ENCODE data around the gene PRKCA. TPM values are rescaled to one million over a fixed set of nuclear protein-coding genes. Genes with fewer than 3 reads are reported as not detected.
A peak's percentile ranks its signal among the peaks of the same experiment; 100 is the strongest.

Gene PRKCA
- total and polyA plus RNA-seq, 2 experiments from 2014 or later = 6.4 to 35.4 TPM

DNA sequence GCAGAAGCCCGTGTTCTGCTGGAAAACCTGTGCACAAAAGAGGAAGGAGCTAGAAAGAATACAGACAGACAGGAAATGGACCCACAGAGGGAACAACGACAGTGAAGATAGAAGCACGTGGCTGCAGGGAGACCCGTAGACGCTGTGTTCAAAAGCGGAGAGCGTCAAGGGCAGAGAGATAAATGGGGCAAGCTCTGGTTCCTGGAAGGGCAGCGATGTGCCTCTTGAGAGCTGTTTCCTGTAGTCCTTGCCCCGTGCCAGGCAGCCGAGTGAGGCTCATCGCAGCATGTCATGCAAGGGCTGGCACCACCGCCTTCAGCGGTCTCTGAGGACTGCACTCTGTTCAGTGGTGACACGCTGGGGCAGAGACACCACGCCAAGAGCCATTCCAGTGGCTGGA is 488.9 kb downstream of the PRKCA start:
- H3K27me3 Mint-ChIP-seq (ENCODE audit: insufficient read depth, low read depth, poor library complexity) = peaks cover 4% of the 10 kb centered on the region
- no peak for ATAC-seq

More for the DNA sequence above, 488.9 kb downstream of the PRKCA start:
- no peak overlapping the region for H3K4me3 ChIP-seq
- no peak overlapping the region for H2AFZ ChIP-seq
- H4K20me1 ChIP-seq (replicated peaks; ENCODE audit: insufficient read depth) = no peaks in the 10 kb centered on the region
- H3F3A ChIP-seq (replicated peaks; ENCODE audit: low read depth) = no peaks in the 10 kb centered on the region
- peaks cover 5% of the 10 kb centered on the region; the same call in 1 of the 2 replicates for H3K4me1 ChIP-seq (ENCODE audit: insufficient read depth)
- Mint-ChIP-seq H3K4me1 (peaks cover 9% of the 10 kb centered on the region), H3K9me3 (no peaks in the 10 kb centered on the region), H3K36me3 (ENCODE audit: low read depth) (no peaks in the 10 kb centered on the region; the same call in 2 of the 3 replicates), H3K4me3 (no peak overlapping the region), H3K27ac (peak overlapping the region; percentile 6; the same call in 1 of the 2 replicates)
- peak overlapping the region; percentile 69; the same call in 1 of the 2 replicates for H3K27ac ChIP-seq (ENCODE audit: low read depth)
- no peak for DNase-seq (ENCODE audit: low spot score)
- no peaks in the 10 kb centered on the region for H3K36me3 ChIP-seq (ENCODE audit: insufficient read depth)
- H3K27me3 ChIP-seq (ENCODE audit: insufficient read depth) = no peaks in the 10 kb centered on the region
- H3K9me2 ChIP-seq (ENCODE audit: insufficient read depth) = no peaks in the 10 kb centered on the region
- H3K4me2 ChIP-seq = no peak overlapping the region
- no peaks in the 10 kb centered on the region for H3K79me2 ChIP-seq (replicated peaks; ENCODE audit: insufficient read depth)
- no peak for TF ChIP-seq ZNF114 (CRISPR knock-in tag; IDR thresholded peaks at IDR 0.05)
- TF ChIP-seq, protein P1, sequence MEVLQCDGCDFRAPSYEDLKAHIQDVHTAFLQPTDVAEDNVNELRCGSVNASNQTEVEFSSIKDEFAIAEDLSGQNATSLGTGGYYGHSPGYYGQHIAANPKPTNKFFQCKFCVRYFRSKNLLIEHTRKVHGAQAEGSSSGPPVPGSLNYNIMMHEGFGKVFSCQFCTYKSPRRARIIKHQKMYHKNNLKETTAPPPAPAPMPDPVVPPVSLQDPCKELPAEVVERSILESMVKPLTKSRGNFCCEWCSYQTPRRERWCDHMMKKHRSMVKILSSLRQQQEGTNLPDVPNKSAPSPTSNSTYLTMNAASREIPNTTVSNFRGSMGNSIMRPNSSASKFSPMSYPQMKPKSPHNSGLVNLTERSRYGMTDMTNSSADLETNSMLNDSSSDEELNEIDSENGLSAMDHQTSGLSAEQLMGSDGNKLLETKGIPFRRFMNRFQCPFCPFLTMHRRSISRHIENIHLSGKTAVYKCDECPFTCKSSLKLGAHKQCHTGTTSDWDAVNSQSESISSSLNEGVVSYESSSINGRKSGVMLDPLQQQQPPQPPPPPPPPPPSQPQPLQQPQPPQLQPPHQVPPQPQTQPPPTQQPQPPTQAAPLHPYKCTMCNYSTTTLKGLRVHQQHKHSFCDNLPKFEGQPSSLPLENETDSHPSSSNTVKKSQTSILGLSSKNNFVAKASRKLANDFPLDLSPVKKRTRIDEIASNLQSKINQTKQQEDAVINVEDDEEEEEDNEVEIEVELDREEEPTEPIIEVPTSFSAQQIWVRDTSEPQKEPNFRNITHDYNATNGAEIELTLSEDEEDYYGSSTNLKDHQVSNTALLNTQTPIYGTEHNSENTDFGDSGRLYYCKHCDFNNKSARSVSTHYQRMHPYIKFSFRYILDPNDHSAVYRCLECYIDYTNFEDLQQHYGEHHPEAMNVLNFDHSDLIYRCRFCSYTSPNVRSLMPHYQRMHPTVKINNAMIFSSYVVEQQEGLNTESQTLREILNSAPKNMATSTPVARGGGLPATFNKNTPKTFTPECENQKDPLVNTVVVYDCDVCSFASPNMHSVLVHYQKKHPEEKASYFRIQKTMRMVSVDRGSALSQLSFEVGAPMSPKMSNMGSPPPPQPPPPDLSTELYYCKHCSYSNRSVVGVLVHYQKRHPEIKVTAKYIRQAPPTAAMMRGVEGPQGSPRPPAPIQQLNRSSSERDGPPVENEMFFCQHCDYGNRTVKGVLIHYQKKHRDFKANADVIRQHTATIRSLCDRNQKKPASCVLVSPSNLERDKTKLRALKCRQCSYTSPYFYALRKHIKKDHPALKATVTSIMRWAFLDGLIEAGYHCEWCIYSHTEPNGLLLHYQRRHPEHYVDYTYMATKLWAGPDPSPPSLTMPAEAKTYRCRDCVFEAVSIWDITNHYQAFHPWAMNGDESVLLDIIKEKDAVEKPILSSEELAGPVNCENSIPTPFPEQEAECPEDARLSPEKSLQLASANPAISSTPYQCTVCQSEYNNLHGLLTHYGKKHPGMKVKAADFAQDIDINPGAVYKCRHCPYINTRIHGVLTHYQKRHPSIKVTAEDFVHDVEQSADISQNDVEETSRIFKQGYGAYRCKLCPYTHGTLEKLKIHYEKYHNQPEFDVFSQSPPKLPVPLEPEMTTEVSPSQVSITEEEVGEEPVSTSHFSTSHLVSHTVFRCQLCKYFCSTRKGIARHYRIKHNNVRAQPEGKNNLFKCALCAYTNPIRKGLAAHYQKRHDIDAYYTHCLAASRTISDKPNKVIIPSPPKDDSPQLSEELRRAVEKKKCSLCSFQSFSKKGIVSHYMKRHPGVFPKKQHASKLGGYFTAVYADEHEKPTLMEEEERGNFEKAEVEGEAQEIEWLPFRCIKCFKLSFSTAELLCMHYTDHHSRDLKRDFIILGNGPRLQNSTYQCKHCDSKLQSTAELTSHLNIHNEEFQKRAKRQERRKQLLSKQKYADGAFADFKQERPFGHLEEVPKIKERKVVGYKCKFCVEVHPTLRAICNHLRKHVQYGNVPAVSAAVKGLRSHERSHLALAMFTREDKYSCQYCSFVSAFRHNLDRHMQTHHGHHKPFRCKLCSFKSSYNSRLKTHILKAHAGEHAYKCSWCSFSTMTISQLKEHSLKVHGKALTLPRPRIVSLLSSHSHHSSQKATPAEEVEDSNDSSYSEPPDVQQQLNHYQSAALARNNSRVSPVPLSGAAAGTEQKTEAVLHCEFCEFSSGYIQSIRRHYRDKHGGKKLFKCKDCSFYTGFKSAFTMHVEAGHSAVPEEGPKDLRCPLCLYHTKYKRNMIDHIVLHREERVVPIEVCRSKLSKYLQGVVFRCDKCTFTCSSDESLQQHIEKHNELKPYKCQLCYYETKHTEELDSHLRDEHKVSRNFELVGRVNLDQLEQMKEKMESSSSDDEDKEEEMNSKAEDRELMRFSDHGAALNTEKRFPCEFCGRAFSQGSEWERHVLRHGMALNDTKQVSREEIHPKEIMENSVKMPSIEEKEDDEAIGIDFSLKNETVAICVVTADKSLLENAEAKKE (CRISPR knock-in tag; IDR thresholded peaks at IDR 0.05) = no peak
- TF ChIP-seq NANOG (IDR thresholded peaks at IDR 0.05; ENCODE audit: borderline replicate concordance) = no peak
- no peak for TF ChIP-seq STAT1 (IDR thresholded peaks at IDR 0.05; ENCODE audit: unreplicated experiment)
- no peak for TF ChIP-seq EZH2 (IDR thresholded peaks at IDR 0.05; ENCODE audit: low read depth, unreplicated experiment)
- no peak for TF ChIP-seq ZNF331 (CRISPR knock-in tag; IDR thresholded peaks at IDR 0.05; ENCODE audit: low read depth)
- TF ChIP-seq, protein P2, sequence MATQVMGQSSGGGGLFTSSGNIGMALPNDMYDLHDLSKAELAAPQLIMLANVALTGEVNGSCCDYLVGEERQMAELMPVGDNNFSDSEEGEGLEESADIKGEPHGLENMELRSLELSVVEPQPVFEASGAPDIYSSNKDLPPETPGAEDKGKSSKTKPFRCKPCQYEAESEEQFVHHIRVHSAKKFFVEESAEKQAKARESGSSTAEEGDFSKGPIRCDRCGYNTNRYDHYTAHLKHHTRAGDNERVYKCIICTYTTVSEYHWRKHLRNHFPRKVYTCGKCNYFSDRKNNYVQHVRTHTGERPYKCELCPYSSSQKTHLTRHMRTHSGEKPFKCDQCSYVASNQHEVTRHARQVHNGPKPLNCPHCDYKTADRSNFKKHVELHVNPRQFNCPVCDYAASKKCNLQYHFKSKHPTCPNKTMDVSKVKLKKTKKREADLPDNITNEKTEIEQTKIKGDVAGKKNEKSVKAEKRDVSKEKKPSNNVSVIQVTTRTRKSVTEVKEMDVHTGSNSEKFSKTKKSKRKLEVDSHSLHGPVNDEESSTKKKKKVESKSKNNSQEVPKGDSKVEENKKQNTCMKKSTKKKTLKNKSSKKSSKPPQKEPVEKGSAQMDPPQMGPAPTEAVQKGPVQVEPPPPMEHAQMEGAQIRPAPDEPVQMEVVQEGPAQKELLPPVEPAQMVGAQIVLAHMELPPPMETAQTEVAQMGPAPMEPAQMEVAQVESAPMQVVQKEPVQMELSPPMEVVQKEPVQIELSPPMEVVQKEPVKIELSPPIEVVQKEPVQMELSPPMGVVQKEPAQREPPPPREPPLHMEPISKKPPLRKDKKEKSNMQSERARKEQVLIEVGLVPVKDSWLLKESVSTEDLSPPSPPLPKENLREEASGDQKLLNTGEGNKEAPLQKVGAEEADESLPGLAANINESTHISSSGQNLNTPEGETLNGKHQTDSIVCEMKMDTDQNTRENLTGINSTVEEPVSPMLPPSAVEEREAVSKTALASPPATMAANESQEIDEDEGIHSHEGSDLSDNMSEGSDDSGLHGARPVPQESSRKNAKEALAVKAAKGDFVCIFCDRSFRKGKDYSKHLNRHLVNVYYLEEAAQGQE (IDR thresholded peaks at IDR 0.05; ENCODE audit: unreplicated experiment) = no peak
- TF ChIP-seq POLR2AphosphoS5 (IDR thresholded peaks at IDR 0.05; ENCODE audit: low read depth) = no peak
- no peak for TF ChIP-seq CREB1 (CRISPR knock-in tag; IDR thresholded peaks at IDR 0.05; ENCODE audit: low read depth)
- no peak for TF ChIP-seq ETS1 (IDR thresholded peaks at IDR 0.05)
- TF ChIP-seq CTCF (conservative IDR thresholded peaks at IDR 0.05; ENCODE audit: low read depth in 2 of 2) = no peak
- no peak for TF ChIP-seq EZH2phosphoT487 (IDR thresholded peaks at IDR 0.05; ENCODE audit: unreplicated experiment)
